GM20000 (cell line): Measurements from ENCODE around the gene SPNS1.
"Not testable (repeated sequence)": the region's sequence is repeated elsewhere in the genome, so short reads cannot be mapped to it uniquely, and the experiment has no call there.

Experiments
- DNase-seq: peaks from one replicate; pipeline ENCODE4 v3.0.0; 2012; ENCODE audit warnings: low spot score
- CTCF ChIP-seq: IDR thresholded peaks from 2 replicates; pipeline ENCODE4 v1.5.1; 2012; ENCODE audit warnings: mild to moderate bottlenecking, control low read depth; ENCODE audit errors: extremely low read depth, missing control alignments

SPNS1 gene

GRCh38 chr16:28974437-28975157 lies at the start of gene SPNS1:
Gene SPNS1, plus strand, starts transcription at chr16:28974778. Its CDS starts 374 bp downstream, at chr16:28975152.
- no peak for TF ChIP-seq CTCF
- peak; percentile 99 for DNase-seq

GRCh38 chr16:28925386-28926228 lies 49.0 kb upstream of the SPNS1 start:
- TF ChIP-seq CTCF: no peak
- DNase-seq: peak; percentile 77

- DNase-seq: not testable (repeated sequence)
These were observed 48.3 kb upstream of the SPNS1 start for GRCh38 chr16:28926284-28926683.

GRCh38 chr16:28927815-28928214 lies 46.8 kb upstream of the SPNS1 start:
- DNase-seq: no peak
- TF ChIP-seq CTCF: no peak

GRCh38 chr16:28930203-28930602 lies 44.4 kb upstream of the SPNS1 start:
- DNase-seq: no peak

GRCh38 chr16:28930652-28931051 lies 43.9 kb upstream of the SPNS1 start:
- TF ChIP-seq CTCF: no peak
- no peak for DNase-seq

More at GRCh38 chr16:28930203-28930602, 44.4 kb upstream of the SPNS1 start:
- TF ChIP-seq CTCF: no peak

- no peak for TF ChIP-seq CTCF
- DNase-seq: peak; percentile 67
These were observed 42.8 kb upstream of the SPNS1 start, which contains the start of gene CD19 for GRCh38 chr16:28931801-28932225. Gene CD19, plus strand, starts transcription at chr16:28931971. Its CDS starts 30 bp downstream, at chr16:28932001.
